Activated CD4-positive, alpha-beta T cell treated with anti-CD3 and anti-CD28 coated beads, Interleukin-2, Interleukin-4, amounts not matched to agents 100 ng/mL and 50 ng/mL, durations not matched to agents 16 hours and 8 hours (primary cell): ENCODE results near the gene HSD11B1L.

Source experiments
- DNase-seq: peaks from one replicate; pipeline ENCODE4 v3.0.0-alpha.2; 2020; ENCODE audit warnings: low spot score

Gene HSD11B1L

GRCh38 chr19:5666921-5667610 lies 13.8 kb upstream of the HSD11B1L start:
- DNase-seq, result no peak

- DNase-seq, result no peak
These were observed 13.0 kb upstream of the HSD11B1L start for GRCh38 chr19:5667751-5668271.

GRCh38 chr19:5669212-5669611 lies 11.6 kb upstream of the HSD11B1L start:
- no peak for DNase-seq

- DNase-seq, result no peak
These were observed 9.2 kb upstream of the HSD11B1L start for GRCh38 chr19:5671600-5671999.

GRCh38 chr19:5672708-5673459 lies 7.9 kb upstream of the HSD11B1L start:
- no peak for DNase-seq

- no peak for DNase-seq
These were observed 7.1 kb upstream of the HSD11B1L start for GRCh38 chr19:5673752-5674151.

GRCh38 chr19:5674714-5675113 lies 6.1 kb upstream of the HSD11B1L start:
- DNase-seq, result no peak

GRCh38 chr19:5676105-5676771 lies 4.6 kb upstream of the HSD11B1L start:
- no peak for DNase-seq

- DNase-seq, result no peak
These were observed 4.1 kb upstream of the HSD11B1L start for GRCh38 chr19:5676772-5677105.

- no peak for DNase-seq
These were observed 3.7 kb upstream of the HSD11B1L start for GRCh38 chr19:5677136-5677535.

- DNase-seq, result no peak
These were observed 3.2 kb upstream of the HSD11B1L start for GRCh38 chr19:5677580-5677979.

GRCh38 chr19:5678071-5678718 lies 2.6 kb upstream of the HSD11B1L start:
- DNase-seq, result no peak

- no peak for DNase-seq
These were observed 1.3 kb upstream of the HSD11B1L start for GRCh38 chr19:5679289-5680083.

- DNase-seq, result no peak
These were observed 767 bp upstream of the HSD11B1L start for GRCh38 chr19:5680084-5680436.

GRCh38 chr19:5681391-5682106 lies 722 bp downstream of the HSD11B1L start:
- DNase-seq, result no peak

GRCh38 chr19:5682107-5682482 lies 1.3 kb downstream of the HSD11B1L start:
- no peak for DNase-seq

GRCh38 chr19:5683177-5683886 lies 2.5 kb downstream of the HSD11B1L start:
- no peak for DNase-seq

- no peak for DNase-seq
These were observed 4.0 kb downstream of the HSD11B1L start for GRCh38 chr19:5684694-5685430.

- DNase-seq, result no peak
These were observed 5.5 kb downstream of the HSD11B1L start for GRCh38 chr19:5686326-5686646.
